Caco-2 (cell line): ENCODE data around the gene VCAM1. TPM values are rescaled to one million over a fixed set of nuclear protein-coding genes. Genes with fewer than 3 reads are reported as not detected.

ENCODE experiments used
- BruUV-seq: library from RNA; stranded (reverse); fragments of 400-500 nt; replicated peaks from 2 replicates; lab custom pipeline; 2021; lab: Mats Ljungman, UMichigan
- CTCF ChIA-PET: fragments of 300-600 bp; sonication (Branson Sonifier 250); formaldehyde crosslinking; loops from one replicate; lab custom pipeline; 2022; ENCODE audit warnings: antibody characterized with exemption; lab: Charles Lee
- POLR2A ChIA-PET: fragments of 300-600 bp; sonication (Branson Sonifier 250); formaldehyde crosslinking; loops from one replicate; lab custom pipeline; 2022; ENCODE audit warnings: antibody characterized with exemption; lab: Charles Lee
- DNase-seq, 2 experiments: peaks; one replicate each; pipeline versions ENCODE4 v3.0.0 to v3.0.0-alpha.2; 2020 to 2022
- H3K27me3 ChIP-seq: replicated peaks from 2 replicates; pipeline ENCODE4 v1.6.0; 2011; ENCODE audit warnings: low read length; ENCODE audit not compliant: control insufficient read depth, insufficient read depth
- H3K36me3 ChIP-seq: 2 replicates; pipeline ENCODE4 v1.5.1; 2011; ENCODE audit warnings: low read length; ENCODE audit not compliant: control insufficient read depth, insufficient read depth
- H3K4me1 ChIP-seq: fragments of 250-450 bp; sonication (Bioruptor Pico); 2 replicates; pipeline ENCODE4 v1.5.1; 2020; ENCODE audit warnings: mild to moderate bottlenecking
- H3K4me3 ChIP-seq: 2 replicates; pipeline ENCODE4 v1.5.1; 2011; ENCODE audit warnings: low read depth, mild to moderate bottlenecking, control low read depth, low read length
- H3K9me3 ChIP-seq: fragments of 250-450 bp; sonication (Bioruptor Pico); 2 replicates; pipeline ENCODE4 v1.5.1; 2020; ENCODE audit warnings: mild to moderate bottlenecking, moderate library complexity
- H3K27ac Mint-ChIP-seq: one replicate; pipeline ENCODE4 v1.8.0; 2022; ENCODE audit warnings: mixed read lengths; ENCODE audit not compliant: unreplicated experiment
- H3K27me3 Mint-ChIP-seq: one replicate; pipeline ENCODE4 v1.8.0; 2022; ENCODE audit warnings: mixed read lengths; ENCODE audit not compliant: insufficient read depth, unreplicated experiment
- H3K36me3 Mint-ChIP-seq: one replicate; pipeline ENCODE4 v1.8.0; 2022; ENCODE audit warnings: mild to moderate bottlenecking, mixed read lengths; ENCODE audit not compliant: insufficient read depth, unreplicated experiment
- H3K4me1 Mint-ChIP-seq: one replicate; pipeline ENCODE4 v1.8.0; 2022; ENCODE audit warnings: low read depth, mixed read lengths; ENCODE audit not compliant: unreplicated experiment
- H3K4me3 Mint-ChIP-seq: one replicate; pipeline ENCODE4 v1.8.0; 2022; ENCODE audit warnings: mild to moderate bottlenecking, moderate library complexity, mixed read lengths; ENCODE audit not compliant: unreplicated experiment
- H3K9me3 Mint-ChIP-seq: one replicate; pipeline ENCODE4 v1.8.0; 2022; ENCODE audit warnings: mixed read lengths; ENCODE audit not compliant: unreplicated experiment
- CTCF ChIP-seq, 2 experiments: fragments of 200-600 bp in 1 of 2; IDR thresholded peaks; 1 replicate in 1 of 2; 2 replicates in 1 of 2; pipeline versions ENCODE4 v1.5.1 to v1.8.0; 2011 to 2022; ENCODE audit warnings: antibody characterized with exemption in 1 of 2, control low read depth in 1 of 2, inconsistent platforms in 1 of 2, low read depth in 1 of 2, low read length in 1 of 2, mild to moderate bottlenecking in 1 of 2, moderate library complexity in 1 of 2; ENCODE audit not compliant: insufficient read depth in 1 of 2, severe bottlenecking in 1 of 2, unreplicated experiment in 1 of 2
- intact Hi-C: fragments of 100-400 bp; cut with micrococcal nuclease; formaldehyde crosslinking; loops from one replicate; pipeline ENCODE4 v1.10.0; 2022; ENCODE audit not compliant: unreplicated experiment
- total RNA-seq: library from RNA; stranded (reverse); gene quantifications from 2 replicates; pipeline ENCODE4 v1.2.3, GENCODE V29; 2022

VCAM1 gene
- total RNA-seq, 1 experiment from 2014 or later: not detected

GRCh38 chr1:100769323-100769722 is 49.8 kb downstream of the VCAM1 start:
- Histone ChIP-seq H3K36me3 (no peaks in the 10 kb centered on the region), H3K4me3 (no peak overlapping the region), H3K9me3 (no peaks in the 10 kb centered on the region), H3K27me3 (no peaks in the 10 kb centered on the region), H3K4me1 (no peaks in the 10 kb centered on the region)
- Mint-ChIP-seq H3K27ac (no peak overlapping the region), H3K9me3 (no peaks in the 10 kb centered on the region), H3K36me3 (no peaks in the 10 kb centered on the region), H3K4me1 (no peaks in the 10 kb centered on the region), H3K27me3 (peaks cover 8% of the 10 kb centered on the region), H3K4me3 (no peak overlapping the region)
- ChIA-PET POLR2A (no interaction called here), CTCF (no interaction called here)
- BruUV-seq: no TSS peak
- intact Hi-C loops: no loop called here
- no peak for DNase-seq
- TF ChIP-seq CTCF (IDR thresholded peaks at IDR 0.05; ENCODE audit: insufficient read depth in 1 of 2, low read depth in 1 of 2, low read length in 1 of 2, severe bottlenecking in 1 of 2, unreplicated experiment in 1 of 2): no peak

DNA sequence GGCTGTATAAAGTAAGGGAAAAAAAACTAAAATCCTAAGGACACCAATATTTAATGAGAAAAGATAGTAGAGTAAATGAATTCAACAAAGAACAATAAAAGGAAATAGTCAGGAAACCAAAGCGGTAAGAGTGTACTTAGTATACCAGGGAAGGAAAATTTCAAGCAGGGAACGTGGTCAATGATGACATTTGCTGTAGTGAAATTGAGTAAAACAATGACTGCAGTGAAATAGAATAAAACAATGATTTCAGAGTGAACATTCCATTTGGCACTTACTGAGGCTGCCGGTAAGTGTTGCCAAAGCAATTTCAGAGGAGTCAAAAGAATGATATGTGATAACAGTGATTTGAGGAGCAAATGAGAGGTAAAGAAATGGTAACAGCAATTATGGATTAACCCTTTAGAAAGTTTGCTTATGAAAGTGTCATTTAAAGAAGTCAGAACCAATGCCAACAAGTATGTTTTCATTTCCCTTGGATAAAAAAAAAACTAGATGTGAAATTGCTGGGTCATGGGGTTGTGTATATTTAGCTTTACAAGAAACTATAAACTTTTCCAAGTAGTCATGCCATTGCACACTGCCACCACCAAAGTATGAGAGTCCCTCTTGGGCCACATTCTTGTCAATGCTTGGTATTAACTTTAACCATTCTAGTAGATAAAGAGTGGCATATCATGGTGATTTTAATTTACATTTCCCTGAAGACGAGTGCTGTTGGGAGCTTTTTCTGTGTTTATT is 50.5 kb downstream of the VCAM1 start:
- no peak for TF ChIP-seq CTCF (IDR thresholded peaks at IDR 0.05; ENCODE audit: insufficient read depth in 1 of 2, low read depth in 1 of 2, low read length in 1 of 2, severe bottlenecking in 1 of 2, unreplicated experiment in 1 of 2)
- Histone ChIP-seq H3K4me1 (no peaks in the 10 kb centered on the region), H3K27me3 (no peaks in the 10 kb centered on the region), H3K4me3 (no peak overlapping the region), H3K36me3 (no peaks in the 10 kb centered on the region), H3K9me3 (no peaks in the 10 kb centered on the region)
- Mint-ChIP-seq H3K27ac (no peak overlapping the region), H3K4me3 (no peak overlapping the region), H3K9me3 (no peaks in the 10 kb centered on the region), H3K36me3 (no peaks in the 10 kb centered on the region), H3K27me3 (peaks cover 7% of the 10 kb centered on the region), H3K4me1 (no peaks in the 10 kb centered on the region)
- DNase-seq: no peak
- no TSS peak for BruUV-seq
- ChIA-PET CTCF (no interaction called here), POLR2A (no interaction called here)
- intact Hi-C loops: no loop called here

GRCh38 chr1:100773444-100773843 is 53.9 kb downstream of the VCAM1 start:
- CTCF ChIA-PET: no interaction called here

More at GRCh38 chr1:100773444-100773843, 53.9 kb downstream of the VCAM1 start:
- TF ChIP-seq CTCF (IDR thresholded peaks at IDR 0.05; ENCODE audit: insufficient read depth in 1 of 2, low read depth in 1 of 2, low read length in 1 of 2, severe bottlenecking in 1 of 2, unreplicated experiment in 1 of 2): no peak
- intact Hi-C loops: no loop called here
- Mint-ChIP-seq H3K4me3 (no peak overlapping the region), H3K4me1 (no peaks in the 10 kb centered on the region), H3K36me3 (no peaks in the 10 kb centered on the region), H3K27ac (no peak overlapping the region), H3K9me3 (peaks cover under 1% of the 10 kb centered on the region), H3K27me3 (peaks cover 7% of the 10 kb centered on the region)
- H3K9me3 ChIP-seq: no peaks in the 10 kb centered on the region
- no TSS peak for BruUV-seq
- H3K36me3 ChIP-seq: no peaks in the 10 kb centered on the region
- no peak overlapping the region for H3K4me3 ChIP-seq
- no peaks in the 10 kb centered on the region for H3K27me3 ChIP-seq
- no peak for DNase-seq
- H3K4me1 ChIP-seq: no peaks in the 10 kb centered on the region
- POLR2A ChIA-PET: no interaction called here
